Measurements from ENCODE around the gene GADD45B.

GRCh38 chr19:2432131-2432848 lies 43.6 kb upstream of the GADD45B start:
- TF ChIP-seq POLR2A (IDR thresholded peaks at IDR 0.05; ENCODE audit: low read length): no peak
- no peak for TF ChIP-seq GATA1 (IDR thresholded peaks at IDR 0.05; ENCODE audit: low read depth, low read length)
